SK-N-MC (cell line): Measurements from ENCODE around the gene NUDC.

ENCODE experiments used
- EZH2 ChIP-seq: fragments of 200-600 bp; sonication (generic); IDR thresholded peaks from one replicate; pipeline ENCODE4 v1.6.1; 2017; ENCODE audit warnings: antibody characterized with exemption
- FOXP2 ChIP-seq: optimal IDR thresholded peaks from 2 replicates; pipeline ENCODE3; 2011; ENCODE audit warnings: mild to moderate bottlenecking, moderate library complexity; ENCODE audit not compliant: insufficient read depth; ENCODE audit errors: extremely low read length, control extremely low read depth
- POLR2AphosphoS5 ChIP-seq: IDR thresholded peaks from 2 replicates; pipeline ENCODE4 v1.6.1; 2012; ENCODE audit warnings: mild to moderate bottlenecking, low read depth, low read length, borderline replicate concordance

DNA sequence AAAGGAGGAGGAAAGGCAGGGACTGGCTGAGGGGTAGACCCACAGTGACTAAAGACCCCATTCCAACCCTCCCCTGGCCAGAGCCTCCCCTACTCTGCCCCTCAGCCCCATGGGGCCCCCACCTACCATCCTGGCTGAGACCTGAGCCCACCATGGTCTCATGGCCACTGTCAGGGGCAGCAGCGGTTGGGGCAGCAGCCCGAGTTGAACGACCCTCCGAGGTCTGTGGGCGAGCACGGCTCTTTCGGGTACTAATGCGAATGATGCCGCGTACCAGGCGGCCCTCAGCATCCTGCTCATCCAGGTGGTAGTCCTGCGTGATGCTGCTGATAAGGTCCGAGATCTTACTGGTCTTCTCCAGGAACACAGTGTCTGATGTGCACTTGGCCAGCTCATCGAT is 29.7 kb downstream of the NUDC start:
- TF ChIP-seq POLR2AphosphoS5 (no peak), EZH2 (no peak), FOXP2 (no peak)
